K562 (cell line): Measurements from ENCODE around the gene PEAR1. TPM values are rescaled to one million over a fixed set of nuclear protein-coding genes. Genes with fewer than 3 reads are reported as not detected.

Source experiments
- ATAC-seq: fragments of 200-7000 bp; cut with Tn5 transposase; 3 replicates; pipeline ENCODE4 v1.9.1; 2020; ENCODE audit warnings: moderate library complexity
- BruUV-seq: library from RNA; stranded (reverse); fragments of 400-500 nt; replicated peaks from 2 replicates; lab custom pipeline; 2021; lab: Mats Ljungman, UMichigan
- CTCF ChIA-PET: fragments of 300-600 bp; formaldehyde crosslinking; extraction: SDS; loops from one replicate; lab custom pipeline; 2021; ENCODE audit warnings: low intra/inter-chr PET ratio; lab: Yijun Ruan, JAX
- POLR2A ChIA-PET: fragments of 300-600, 350-650 bp; sonication (Branson Sonifier 250); formaldehyde crosslinking; extraction: SDS; loops from one replicate; lab custom pipeline; 2021; ENCODE audit warnings: antibody characterized with exemption, inconsistent platforms; lab: Yijun Ruan, JAX
- DNase-seq, 4 experiments: peaks; one replicate each; pipeline versions ENCODE4 v3.0.0 to v3.0.0-alpha.2; 2011 to 2018; ENCODE audit warnings: low spot score in 3 of 4, mixed read lengths in 3 of 4; ENCODE audit errors: extremely low read depth in 1 of 4
- FAIRE-seq: peaks from 2 replicates; lab custom pipeline; 2011; peaks lifted over from hg19 to GRCh38; lab: Jason Lieb, UNC
- H2AFZ ChIP-seq: 2 replicates; pipeline ENCODE4 v1.6.0; 2011; ENCODE audit warnings: low read depth, low read length, control low read depth, inconsistent platforms
- H3K27ac ChIP-seq: fragments of 200-600 bp; 3 replicates; pipeline ENCODE4 v1.8.0; 2011; ENCODE audit warnings: low read depth, mild to moderate bottlenecking, control low read depth, inconsistent platforms, low read length, moderate library complexity, mixed read lengths; ENCODE audit errors: extremely low read depth
- H3K27me3 ChIP-seq, 2 experiments: fragments of 300-600 bp in 1 of 2; 2 replicates in 1 of 2; 3 replicates in 1 of 2; pipeline versions ENCODE4 v1.6.0 to v1.8.0; 2011; ENCODE audit warnings: inconsistent platforms in 2 of 2, low read length in 2 of 2, mild to moderate bottlenecking in 1 of 2, mixed read lengths in 1 of 2, moderate library complexity in 1 of 2; ENCODE audit not compliant: control insufficient read depth in 2 of 2, insufficient read depth in 2 of 2
- H3K36me3 ChIP-seq: fragments of 300-600 bp; 3 replicates; pipeline ENCODE4 v1.8.0; 2011; ENCODE audit warnings: mild to moderate bottlenecking, low read length, inconsistent platforms; ENCODE audit not compliant: control insufficient read depth, insufficient read depth
- H3K4me1 ChIP-seq, 2 experiments: fragments of 200-600 bp in 1 of 2; replicated peaks in 1 of 2; 2 replicates in 1 of 2; 3 replicates in 1 of 2; pipeline versions ENCODE4 v1.5.1 to v1.8.0; 2011; ENCODE audit warnings: inconsistent platforms in 2 of 2, low read length in 2 of 2, mild to moderate bottlenecking in 1 of 2, mixed read lengths in 1 of 2, moderate library complexity in 1 of 2; ENCODE audit not compliant: control insufficient read depth in 2 of 2, insufficient read depth in 2 of 2
- H3K4me2 ChIP-seq: 2 replicates; pipeline ENCODE4 v1.6.1; 2011; ENCODE audit warnings: low read length, control low read depth, inconsistent platforms, mixed read lengths; ENCODE audit not compliant: insufficient read depth
- H3K4me3 ChIP-seq: fragments of 200-600 bp; sonication (generic), shearing (Covaris generic); 2 replicates; pipeline ENCODE4 v1.5.1; 2016; ENCODE audit warnings: control low read depth, inconsistent platforms
- H3K79me2 ChIP-seq: fragments of 200-600 bp; 3 replicates; pipeline ENCODE4 v1.8.0; 2011; ENCODE audit warnings: low read length, inconsistent platforms; ENCODE audit not compliant: control insufficient read depth, insufficient read depth
- H3K9ac ChIP-seq, 2 experiments: 2 replicates each; pipeline versions ENCODE4 v1.6.0 to v1.6.1; 2011; ENCODE audit warnings: low read depth in 2 of 2, low read length in 2 of 2, control low read depth in 1 of 2, inconsistent platforms in 1 of 2, mild to moderate bottlenecking in 1 of 2, mixed read lengths in 1 of 2; ENCODE audit not compliant: insufficient read depth in 1 of 2
- H3K9me1 ChIP-seq: one replicate; pipeline ENCODE4 v1.6.0; 2011; ENCODE audit warnings: inconsistent platforms, mild to moderate bottlenecking, low read length, moderate library complexity; ENCODE audit not compliant: control insufficient read depth, insufficient read depth
- H3K9me3 ChIP-seq: replicated peaks from 2 replicates; pipeline ENCODE4 v1.5.1; 2011; ENCODE audit warnings: low read depth, low read length, inconsistent platforms; ENCODE audit not compliant: control insufficient read depth, insufficient read depth
- H4K20me1 ChIP-seq: replicated peaks from 2 replicates; pipeline ENCODE4 v1.6.1; 2011; ENCODE audit warnings: low read length, inconsistent platforms, mixed read lengths; ENCODE audit not compliant: control insufficient read depth, insufficient read depth
- FOXJ3 ChIP-seq: sonication (generic); formaldehyde crosslinking; IDR thresholded peaks from 2 replicates; pipeline ENCODE4 v1.4.0; 2020; ENCODE audit warnings: mild to moderate bottlenecking, missing genetic modification reagents
- KLF1 ChIP-seq: fragments of 450-650 bp; IDR thresholded peaks from 2 replicates; pipeline ENCODE4 v1.6.1; 2016; ENCODE audit warnings: missing genetic modification characterization, missing compliant biosample characterization
- MECOM ChIP-seq: fragments of 250-450 bp; sonication (Bioruptor Pico); IDR thresholded peaks from 2 replicates; pipeline ENCODE4 v1.8.0; 2022; ENCODE audit warnings: inconsistent platforms
- SIRT6 ChIP-seq: IDR thresholded peaks from one replicate; pipeline ENCODE4 v1.6.1; 2012; ENCODE audit warnings: low read depth, mild to moderate bottlenecking, control low read depth, inconsistent platforms, low read length, moderate library complexity
- ZC3H11A ChIP-seq: IDR thresholded peaks from 2 replicates; pipeline ENCODE4 v1.6.1; 2012; ENCODE audit warnings: low read depth, low read length, improper control_type of control experiment
- ZNF212 ChIP-seq: fragments of 450-650 bp; formaldehyde crosslinking; IDR thresholded peaks from 2 replicates; pipeline ENCODE4 v1.4.0; 2020; ENCODE audit warnings: mild to moderate bottlenecking
- WGBS: fragments of 100-300 bp; shearing (Covaris generic); methylation state at CpG from one replicate; pipeline ENCODE4 v1.1.6; 2016; ENCODE audit warnings: low coverage, mixed read lengths; ENCODE audit not compliant: insufficient coverage; ENCODE audit errors: missing lambda C conversion rate; 5-methylcytosine and 5-hydroxymethylcytosine counted together
- in situ Hi-C: fragments of 300-500 bp; cut with MboI; formaldehyde crosslinking; loops from 4 replicates; pipeline ENCODE4 v1.15.0; 2018; ENCODE audit warnings: inconsistent platforms, mixed read lengths
- intact Hi-C: fragments of 100-400 bp; cut with micrococcal nuclease; formaldehyde crosslinking; loops from 2 replicates; pipeline ENCODE4 v1.14.2; 2022
- polyA plus RNA-seq, 8 experiments: library from polyadenylated mRNA; depleted of rRNA in 4 of 8; stranded (reverse) in 5 of 8; unstranded in 3 of 8; fragments of >200 nt; fragmentation: Nextera tagmentation in 2 of 8; fragmentation: Illumina TruSeq in 1 of 8; extraction: Ambion mirVana in 2 of 8; extraction: Trizol in 1 of 8; gene quantifications; 2 replicates each; pipeline versions ENCODE4 v1.2.1 to v1.2.3, GENCODE V29; 2011 to 2014; ENCODE audit warnings: inconsistent platforms in 1 of 8, missing spikeins in 1 of 8
- total RNA-seq, 7 experiments: library from RNA; depleted of rRNA in 6 of 7; stranded (reverse); fragments of >200 nt in 6 of 7; fragmentation: Illumina TruSeq in 2 of 7; extraction: Trizol in 2 of 7; gene quantifications; 2 replicates each; pipeline versions ENCODE4 v1.2.1 to v1.2.3, GENCODE V29; 2011 to 2021; ENCODE audit warnings: low replicate concordance in 1 of 7
- TF ChIP-seq, protein P1 (sequence below): sonication (generic); formaldehyde crosslinking; IDR thresholded peaks from 2 replicates; pipeline ENCODE4 v1.9.0; 2022; ENCODE audit warnings: mild to moderate bottlenecking, missing genetic modification reagents

PEAR1 gene
- total and polyA plus RNA-seq, 9 of the 15 experiments (the other 6 are each of a cell fraction or from before 2014, with no cell fraction given), result 0.87 to 13.9 (median 6.1) TPM

DNA sequence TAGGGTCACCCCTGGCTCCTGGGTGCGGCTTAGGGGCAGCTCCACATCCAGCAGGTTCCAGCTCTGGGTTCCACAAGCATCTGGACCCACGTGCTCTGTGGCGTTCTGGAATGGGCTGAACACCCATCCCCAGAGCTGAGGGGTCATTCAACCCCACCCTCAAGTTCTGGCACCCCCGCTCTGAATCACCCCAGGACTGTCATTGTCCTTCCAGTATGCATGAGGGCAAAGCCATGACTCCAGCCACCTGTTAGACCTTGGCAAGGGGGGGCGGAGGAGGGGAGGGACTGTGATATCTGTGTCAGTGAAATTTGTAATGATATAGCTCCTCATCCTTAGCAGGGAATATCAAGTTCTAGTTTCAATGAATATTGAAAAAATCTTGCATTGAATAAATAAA is 46.9 kb upstream of the PEAR1 start:
- intact Hi-C loops, result no loop called here

More for the DNA sequence above, 46.9 kb upstream of the PEAR1 start:
- TF ChIP-seq KLF1 (no peak), SIRT6 (no peak), ZNF212 (CRISPR knock-in tag) (no peak), ZC3H11A (no peak), FOXJ3 (CRISPR knock-in tag) (no peak), MECOM (CRISPR knock-in tag) (no peak)
- TF ChIP-seq, protein P1, sequence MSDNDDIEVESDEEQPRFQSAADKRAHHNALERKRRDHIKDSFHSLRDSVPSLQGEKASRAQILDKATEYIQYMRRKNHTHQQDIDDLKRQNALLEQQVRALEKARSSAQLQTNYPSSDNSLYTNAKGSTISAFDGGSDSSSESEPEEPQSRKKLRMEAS (CRISPR knock-in tag), result no peak
- no peak overlapping the region for H3K4me2 ChIP-seq
- ChIA-PET POLR2A (interaction anchor here (0.6 to 2.9 kb wide), 4 partner anchors 12 to 251 kb away, joined by 3 to 10 read pairs (median 4); partner anchors contain the start of gene INSRR), CTCF (no interaction called here)
- DNase-seq (no peak), ATAC-seq (no peak), FAIRE-seq (no peak)
- H3K4me1 ChIP-seq, result peaks cover 9 to 22% of the 10 kb centered on the region in 2 experiments; a peak in 4 of 5 replicates
- H3K36me3 ChIP-seq, result no peaks in the 10 kb centered on the region
- BruUV-seq, result no TSS peak
- no peak overlapping the region for H3K4me3 ChIP-seq
- H3K27me3 ChIP-seq, result 0 out of 5 replicates have a peak, but pooled peaks cover 0 to 13% of the 10 kb centered on the region in 2 experiments
- H3K9me3 ChIP-seq, result no peaks in the 10 kb centered on the region
- no peak overlapping the region for H3K27ac ChIP-seq
- no peaks in the 10 kb centered on the region for H3K9me1 ChIP-seq
- in situ Hi-C loops, result no loop called here
- H4K20me1 ChIP-seq, result no peaks in the 10 kb centered on the region
- 13% methylated on average over 5 of the region's 5 CpGs for WGBS
- no peak overlapping the region; a peak in 1 of 4 replicates for H3K9ac ChIP-seq
- no peaks in the 10 kb centered on the region for H3K79me2 ChIP-seq
- no peak overlapping the region for H2AFZ ChIP-seq
